Activated CD8-positive, alpha-beta T cell treated with anti-CD3 and anti-CD28 coated beads for 36 hours (primary cell): ENCODE results near the gene TTC4. TPM values are rescaled to one million over a fixed set of nuclear protein-coding genes. Genes with fewer than 3 reads are reported as not detected.
A peak's percentile ranks its signal among the peaks of the same experiment; 100 is the strongest.

Source experiments
- ATAC-seq: fragments of 200-7000 bp; cut with Tn5 transposase; one replicate; pipeline ENCODE4 v1.10.0; 2021; ENCODE audit warnings: mild to moderate bottlenecking, moderate library complexity
- CTCF ChIA-PET: fragments of 350-600 bp; sonication (Branson Sonifier 250); formaldehyde crosslinking; loops from one replicate; lab custom pipeline; 2021; ENCODE audit warnings: antibody characterized with exemption; lab: Charles Lee
- POLR2A ChIA-PET: fragments of 350-600 bp; sonication (Branson Sonifier 250); formaldehyde crosslinking; loops from one replicate; lab custom pipeline; 2021; ENCODE audit warnings: antibody characterized with exemption; lab: Charles Lee
- DNase-seq: peaks from one replicate; pipeline ENCODE4 v3.0.0-alpha.2; 2020
- H3K27ac Mint-ChIP-seq: one replicate; pipeline ENCODE4 v1.8.0; 2021; ENCODE audit warnings: mild to moderate bottlenecking, mixed read lengths
- H3K27me3 Mint-ChIP-seq: one replicate; pipeline ENCODE4 v1.8.0; 2021; ENCODE audit warnings: mixed read lengths
- H3K36me3 Mint-ChIP-seq: one replicate; pipeline ENCODE4 v1.8.0; 2021; ENCODE audit warnings: low read depth, mixed read lengths
- H3K4me1 Mint-ChIP-seq: one replicate; pipeline ENCODE4 v1.8.0; 2021; ENCODE audit warnings: low read depth, mixed read lengths
- H3K4me3 Mint-ChIP-seq: one replicate; pipeline ENCODE4 v1.8.0; 2021; ENCODE audit warnings: mild to moderate bottlenecking, moderate library complexity, mixed read lengths
- H3K9me3 Mint-ChIP-seq: one replicate; pipeline ENCODE4 v1.8.0; 2021; ENCODE audit warnings: mixed read lengths
- CTCF ChIP-seq: fragments of 200-600 bp; IDR thresholded peaks from one replicate; pipeline ENCODE4 v1.8.0; 2022; ENCODE audit warnings: antibody characterized with exemption, mild to moderate bottlenecking
- intact Hi-C: fragments of 100-400 bp; cut with micrococcal nuclease; formaldehyde crosslinking; loops from one replicate; pipeline ENCODE4 v1.10.0; 2022
- total RNA-seq, 2 experiments: library from RNA; stranded (reverse); gene quantifications; one replicate each; pipeline ENCODE4 v1.2.3, GENCODE V29; 2021

The TTC4 gene, protein sequence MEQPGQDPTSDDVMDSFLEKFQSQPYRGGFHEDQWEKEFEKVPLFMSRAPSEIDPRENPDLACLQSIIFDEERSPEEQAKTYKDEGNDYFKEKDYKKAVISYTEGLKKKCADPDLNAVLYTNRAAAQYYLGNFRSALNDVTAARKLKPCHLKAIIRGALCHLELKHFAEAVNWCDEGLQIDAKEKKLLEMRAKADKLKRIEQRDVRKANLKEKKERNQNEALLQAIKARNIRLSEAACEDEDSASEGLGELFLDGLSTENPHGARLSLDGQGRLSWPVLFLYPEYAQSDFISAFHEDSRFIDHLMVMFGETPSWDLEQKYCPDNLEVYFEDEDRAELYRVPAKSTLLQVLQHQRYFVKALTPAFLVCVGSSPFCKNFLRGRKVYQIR
- total RNA-seq, result 10 to 100 TPM; 26.7 to 28.2 TPM

DNA sequence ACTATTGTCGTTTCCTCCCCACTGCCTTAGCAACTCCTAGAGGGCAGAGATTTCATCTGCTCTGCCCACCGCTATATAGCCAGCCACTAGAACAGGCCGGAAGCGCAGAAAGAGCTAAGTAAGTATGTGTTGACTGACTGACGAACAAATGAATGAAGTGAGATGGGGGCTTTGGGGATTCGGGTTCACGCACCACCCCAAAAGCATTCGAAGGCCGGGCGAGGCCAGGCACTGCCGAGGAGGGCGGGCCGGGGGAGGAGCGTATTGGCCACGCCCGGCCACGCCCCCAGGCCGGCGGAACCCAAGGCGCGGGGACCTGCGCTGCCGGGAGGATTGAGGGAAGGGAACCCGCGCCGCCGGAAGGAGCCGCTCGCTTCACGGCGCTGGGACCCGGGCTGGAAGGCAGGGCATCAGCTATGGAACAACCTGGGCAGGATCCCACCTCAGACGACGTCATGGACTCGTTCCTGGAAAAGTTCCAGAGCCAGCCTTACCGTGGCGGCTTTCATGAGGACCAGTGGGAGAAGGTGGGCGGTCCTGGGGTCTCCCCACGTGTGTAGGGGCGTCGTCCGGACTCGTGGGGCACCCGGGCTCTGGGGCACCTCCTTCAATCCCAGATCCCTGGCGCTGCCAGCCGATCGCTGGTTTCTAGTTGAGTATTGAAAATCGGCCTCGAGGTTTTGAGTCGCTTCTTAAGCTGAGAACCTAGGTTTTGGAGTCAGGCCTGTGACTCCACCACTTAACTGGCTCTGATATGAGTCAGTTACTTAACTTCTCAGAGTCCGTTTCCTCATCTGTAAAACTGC, at the start of gene TTC4:
TTC4 (plus strand) TSS at position 369 of the 806 bp plus-strand sequence; CDS start at position 417, 48 bp downstream.
- ChIA-PET POLR2A (interaction anchor here (0.6 to 2.6 kb wide), 9 partner anchors 10 to 559 kb away, joined by 3 to 18 read pairs (median 4); partner anchors contain the start of genes PARS2 and TTC22), CTCF (interaction anchor here (1.1 to 2.1 kb wide), 7 partner anchors 10 to 94 kb away, joined by 3 to 10 read pairs (median 4); partner anchors contain the start of gene TTC22)
- no peaks in the 10 kb centered on the region for H3K9me3 Mint-ChIP-seq
- H3K27ac Mint-ChIP-seq, result peak within 1 kb of the TSS; percentile 93
- H3K27me3 Mint-ChIP-seq, result no peaks in the 10 kb centered on the region
- peaks cover 26% of the 10 kb centered on the region for H3K36me3 Mint-ChIP-seq
- DNase-seq, result peak; percentile 84
- intact Hi-C loops, result loop anchor here (2.0 kb wide), 1 partner anchor 89 kb away; no protein-coding TSS in a partner anchor
- ATAC-seq, result peak; percentile 97
- no peak for TF ChIP-seq CTCF
- peak within 1 kb of the TSS; percentile 93 for H3K4me3 Mint-ChIP-seq
- peaks cover 32% of the 10 kb centered on the region for H3K4me1 Mint-ChIP-seq

- DNase-seq (no peak), ATAC-seq (no peak)
- Mint-ChIP-seq H3K4me1 (no peaks in the 10 kb centered on the region), H3K27me3 (no peaks in the 10 kb centered on the region), H3K9me3 (no peaks in the 10 kb centered on the region), H3K36me3 (no peaks in the 10 kb centered on the region), H3K4me3 (no peak overlapping the region), H3K27ac (no peak overlapping the region)
- CTCF ChIA-PET, result no interaction called here
- POLR2A ChIA-PET, result no interaction called here
- no peak for TF ChIP-seq CTCF
- intact Hi-C loops, result no loop called here
Measured at GRCh38 chr1:54666333-54666732, 49.3 kb upstream of the TTC4 start.

DNA sequence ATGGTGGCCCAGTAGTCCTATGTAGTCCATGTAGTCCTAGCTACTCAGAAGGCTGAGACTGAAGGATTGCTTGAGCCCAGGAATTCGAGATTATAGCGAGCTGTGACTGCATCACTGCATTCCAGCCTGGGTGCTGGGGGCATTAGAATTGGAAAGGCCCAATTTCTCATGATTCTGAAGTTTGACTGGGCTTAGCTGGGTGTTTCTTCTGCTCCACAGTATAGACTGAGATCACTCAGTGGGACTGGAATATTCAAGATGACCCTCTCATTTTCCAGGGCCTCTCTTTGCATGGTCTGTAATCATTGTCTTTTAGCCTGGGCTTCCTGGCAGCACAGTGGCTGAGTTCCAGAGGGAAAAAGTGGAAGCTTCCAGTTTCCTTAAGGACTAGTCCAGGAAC, 47.9 kb upstream of the TTC4 start:
- Mint-ChIP-seq H3K9me3 (no peaks in the 10 kb centered on the region), H3K27ac (no peak overlapping the region), H3K27me3 (no peaks in the 10 kb centered on the region), H3K36me3 (no peaks in the 10 kb centered on the region), H3K4me3 (no peak overlapping the region), H3K4me1 (peaks cover 4% of the 10 kb centered on the region)
- TF ChIP-seq CTCF, result no peak
- ATAC-seq, result no peak
- CTCF ChIA-PET, result interaction anchor here (1.0 to 1.7 kb wide), 2 partner anchors 134 to 142 kb away, joined by 3 to 6 read pairs; no protein-coding TSS in a partner anchor
- DNase-seq, result no peak
- intact Hi-C loops, result no loop called here
- POLR2A ChIA-PET, result no interaction called here

- Mint-ChIP-seq H3K27ac (no peak overlapping the region), H3K4me1 (peaks cover 4% of the 10 kb centered on the region), H3K4me3 (no peak overlapping the region), H3K27me3 (no peaks in the 10 kb centered on the region), H3K36me3 (no peaks in the 10 kb centered on the region), H3K9me3 (no peaks in the 10 kb centered on the region)
- DNase-seq (no peak), ATAC-seq (no peak)
- no peak for TF ChIP-seq CTCF
- intact Hi-C loops, result no loop called here
- ChIA-PET CTCF (no interaction called here), POLR2A (no interaction called here)
Measured at GRCh38 chr1:54668567-54668966, 47.1 kb upstream of the TTC4 start.
